Measurements from ENCODE around the gene SPATA31A6.
"Not testable (repeated sequence)": the region's sequence is repeated elsewhere in the genome, so short reads cannot be mapped to it uniquely, and the experiment has no call there.

The SPATA31A6 gene

GRCh38 chr9:42183359-42183758 is at the start of gene SPATA31A6:
Gene SPATA31A6, plus strand, starts transcription at chr9:42183659. Its CDS starts 29 bp downstream, at chr9:42183688.
- DNase-seq, result not testable (repeated sequence)

GRCh38 chr9:42160299-42160698 is 23.2 kb upstream of the SPATA31A6 start:
- not testable (repeated sequence) for DNase-seq

- DNase-seq, result not testable (repeated sequence)
Measured at GRCh38 chr9:42219861-42220260, 36.4 kb downstream of the SPATA31A6 start.

- DNase-seq, result not testable (repeated sequence)
Measured at GRCh38 chr9:42223230-42223629, 39.8 kb downstream of the SPATA31A6 start.

GRCh38 chr9:42233031-42233430 is 49.6 kb downstream of the SPATA31A6 start:
- DNase-seq, result not testable (repeated sequence)

GRCh38 chr9:42234610-42235009 is 51.2 kb downstream of the SPATA31A6 start:
- DNase-seq, result not testable (repeated sequence)

- not testable (repeated sequence) for DNase-seq
Measured at GRCh38 chr9:42235352-42235991, 52.0 kb downstream of the SPATA31A6 start.

- not testable (repeated sequence) for DNase-seq
Measured at GRCh38 chr9:42236097-42236496, 52.6 kb downstream of the SPATA31A6 start.

GRCh38 chr9:42237381-42237780 is 53.9 kb downstream of the SPATA31A6 start:
- not testable (repeated sequence) for DNase-seq

GRCh38 chr9:42238862-42239261 is 55.4 kb downstream of the SPATA31A6 start:
- not testable (repeated sequence) for DNase-seq
